NCI-H526 treated with DMSO at 0.1 percent for 48 hours (cell line): ENCODE measurements around the gene USP8.

ENCODE experiments used
- DNase-seq: peaks from one replicate; lab custom pipeline; 2025; lab: John Stamatoyannopoulos, UW

Gene USP8

DNA sequence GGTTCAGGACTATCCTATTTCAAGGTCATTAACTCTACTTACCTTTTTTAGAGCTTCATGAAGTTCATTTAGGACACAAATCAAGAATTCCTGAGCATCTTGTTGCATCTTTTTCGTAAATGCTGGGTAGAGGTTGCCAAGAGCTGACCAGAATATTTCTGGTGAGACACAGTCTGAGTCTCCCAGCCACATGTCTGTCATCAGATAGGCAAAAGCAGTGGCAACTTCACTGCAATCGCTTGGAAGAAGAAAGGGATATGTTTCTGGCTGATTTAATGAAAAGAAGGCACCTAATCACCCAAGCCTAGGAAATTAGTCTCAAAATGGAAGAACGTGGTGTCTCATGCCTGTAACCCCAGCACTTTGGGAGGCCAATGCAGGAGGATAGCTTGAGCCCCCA is 119.4 kb downstream of the USP8 start:
- no peak for DNase-seq

DNA sequence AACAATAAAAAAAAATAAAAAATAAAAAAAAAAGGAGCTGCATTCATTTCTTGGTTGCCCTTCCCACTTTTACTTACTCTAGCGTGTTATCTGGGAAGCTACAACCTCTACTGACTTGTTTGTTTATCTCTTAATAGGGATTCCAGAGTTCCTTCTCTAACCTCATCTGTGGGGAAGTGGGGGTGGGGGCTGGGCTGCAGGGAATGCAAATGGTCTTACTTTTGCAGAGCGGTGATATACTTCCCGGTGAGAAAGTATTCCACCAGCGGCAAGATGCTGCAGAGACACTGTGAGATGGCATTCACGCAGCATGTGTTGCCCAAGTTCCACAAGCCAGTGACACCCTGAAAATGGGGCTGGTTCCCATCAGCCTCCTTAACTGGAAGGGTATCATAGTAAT is 120.2 kb downstream of the USP8 start:
- DNase-seq, result no peak

DNA sequence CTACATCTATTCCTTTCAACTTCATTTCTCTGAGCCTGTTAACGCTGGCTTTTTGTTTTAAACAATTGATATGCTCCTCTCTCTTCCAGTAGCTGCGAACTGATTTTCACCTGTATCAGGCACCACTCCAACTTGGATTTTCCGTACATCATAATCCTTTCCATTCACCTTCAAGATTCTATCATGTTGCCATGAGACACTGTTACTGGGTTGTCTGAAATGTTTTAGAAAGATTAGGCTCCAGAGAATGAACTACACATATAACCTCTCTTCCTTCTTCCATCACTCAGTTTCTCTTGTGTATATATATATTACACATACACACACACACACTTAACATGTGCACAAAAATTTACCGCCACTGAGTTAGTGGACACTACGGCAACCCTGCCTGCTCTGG is 122.4 kb downstream of the USP8 start, which contains the start of gene USP50:
Gene USP50, minus strand, starts transcription at position 101 of the 400 bp plus-strand sequence. CDS start 141 bp downstream, outside the sequence.
- DNase-seq, result no peak

DNA sequence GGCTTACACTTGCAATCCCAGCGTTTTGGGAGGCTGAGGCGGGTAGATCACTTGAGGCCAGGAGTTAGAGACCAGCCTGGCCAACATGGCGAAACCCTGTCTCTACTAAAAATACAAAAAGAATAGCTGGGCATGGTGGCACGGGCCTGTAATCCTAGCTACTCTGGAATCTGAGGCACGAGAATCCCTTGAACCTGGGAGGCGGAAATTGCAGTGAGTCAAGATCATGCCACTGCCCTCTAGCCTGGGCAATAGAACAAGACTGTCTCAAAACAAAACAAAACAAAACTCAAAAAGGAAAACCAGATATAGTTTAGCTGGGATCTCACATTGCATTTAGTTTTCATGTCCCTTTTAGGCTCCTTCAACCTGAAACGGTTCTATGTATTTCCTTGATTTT is 125.1 kb downstream of the USP8 start:
- no peak for DNase-seq

DNA sequence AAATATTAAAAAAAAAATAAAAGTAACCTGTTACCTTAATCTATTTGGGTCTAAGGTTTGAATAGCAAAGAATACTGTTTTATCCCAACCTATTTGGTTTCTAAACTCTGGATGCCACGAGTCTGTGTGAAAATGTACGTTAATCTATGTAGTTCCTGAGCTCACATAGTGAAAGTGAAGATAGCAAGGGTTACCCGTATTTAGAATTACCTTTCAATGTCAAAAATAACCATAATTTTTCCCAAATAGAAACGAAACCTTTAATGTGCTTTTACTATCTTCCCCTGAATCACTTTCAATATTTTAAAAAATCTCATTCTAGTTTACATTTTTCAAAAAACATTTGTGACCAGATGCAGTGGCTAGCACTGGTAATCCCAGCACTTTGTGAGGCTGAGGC is 128.0 kb downstream of the USP8 start:
- no peak for DNase-seq

DNA sequence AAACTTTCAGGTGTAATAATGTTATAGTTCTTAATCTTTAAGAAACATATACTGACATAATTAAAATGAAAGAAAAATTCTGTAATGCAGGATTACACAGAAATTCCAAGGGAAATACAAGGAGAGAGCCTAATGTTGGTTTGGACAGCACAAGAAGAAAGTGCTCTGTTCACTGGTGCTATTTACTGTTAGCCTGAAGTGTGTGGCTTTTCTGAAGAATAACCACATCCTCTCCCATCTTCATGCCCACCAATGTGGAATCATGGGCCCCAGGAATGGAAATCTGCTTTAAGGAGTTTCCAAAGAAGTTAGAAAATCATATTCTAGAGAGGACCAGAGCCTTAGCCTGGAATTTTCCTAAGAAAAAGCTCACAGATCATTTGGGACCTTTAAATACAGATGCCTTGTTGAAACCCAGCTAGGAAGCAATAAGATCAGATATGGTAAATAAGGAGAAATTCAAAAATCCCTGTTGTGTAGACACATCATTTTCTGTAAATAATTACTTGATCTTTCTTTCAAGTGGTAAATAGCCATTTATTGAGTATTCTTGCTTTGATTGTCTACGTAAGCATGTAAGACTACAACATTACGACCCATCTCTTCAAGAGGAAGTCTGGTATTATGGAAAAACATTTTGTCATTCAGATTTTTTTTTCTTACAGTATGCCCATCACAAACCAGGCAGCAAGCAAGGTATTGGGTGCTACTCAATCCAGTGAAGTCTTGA is 132.6 kb downstream of the USP8 start:
- no peak for DNase-seq

DNA sequence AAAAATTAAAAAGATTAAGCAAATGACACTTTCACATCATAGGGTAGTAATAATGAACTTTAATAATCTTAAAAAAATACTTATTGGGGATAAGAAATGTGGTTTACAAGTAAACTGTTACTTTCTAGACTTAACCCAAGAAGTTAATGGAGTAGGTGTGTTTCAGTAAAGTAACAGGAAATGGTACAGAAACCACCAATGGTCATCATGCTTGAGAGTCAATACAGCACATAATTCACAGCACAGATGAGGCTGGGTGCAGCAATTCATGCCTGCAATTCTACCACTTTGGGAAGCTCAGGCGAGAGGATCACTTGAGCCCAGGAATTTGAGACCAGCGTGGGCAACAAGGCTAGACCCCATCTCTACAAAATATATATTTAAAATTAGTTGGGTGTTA is 133.8 kb downstream of the USP8 start:
- DNase-seq, result no peak

DNA sequence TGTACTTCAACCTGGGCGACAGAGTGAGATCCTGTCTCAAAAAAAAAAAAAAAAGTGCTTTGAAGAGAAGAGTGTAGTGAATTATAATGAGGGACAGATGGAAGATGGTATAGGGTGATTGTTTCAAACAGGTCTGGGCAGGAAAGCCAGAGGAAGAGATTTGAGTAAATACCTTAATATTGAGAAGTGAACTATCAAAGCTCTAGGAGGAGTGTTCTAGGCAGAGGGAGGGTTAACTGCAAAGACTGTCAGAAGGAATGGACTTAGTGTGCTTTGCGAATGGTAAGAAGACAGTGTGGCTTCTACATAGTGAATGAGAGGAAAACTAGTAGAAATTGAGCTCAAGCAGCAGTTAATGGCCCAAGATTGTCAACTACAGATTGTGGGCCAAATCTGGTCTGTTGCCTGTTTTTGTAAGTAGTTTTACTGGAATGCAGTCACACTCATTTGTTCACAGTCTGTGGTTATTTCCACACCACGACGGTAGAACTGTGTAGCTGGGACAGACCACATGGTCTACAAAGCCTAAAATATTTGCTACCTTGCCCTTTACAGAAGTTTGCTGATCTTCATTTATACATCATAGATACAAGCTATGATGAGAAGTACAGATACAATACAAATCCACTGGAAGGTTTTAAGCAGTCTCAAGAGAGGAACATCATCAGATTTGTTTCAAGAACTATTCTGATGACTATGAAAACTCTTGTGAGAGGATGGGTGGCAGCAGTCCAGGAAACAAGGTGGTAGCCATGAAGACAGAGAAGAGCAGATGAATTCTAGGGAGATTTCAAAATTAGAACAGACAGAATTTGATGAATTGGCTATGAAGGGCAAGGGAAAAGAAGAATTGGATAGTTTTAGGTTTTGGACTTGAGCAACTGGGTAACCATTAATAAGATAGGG is 138.8 kb downstream of the USP8 start:
- no peak for DNase-seq

DNA sequence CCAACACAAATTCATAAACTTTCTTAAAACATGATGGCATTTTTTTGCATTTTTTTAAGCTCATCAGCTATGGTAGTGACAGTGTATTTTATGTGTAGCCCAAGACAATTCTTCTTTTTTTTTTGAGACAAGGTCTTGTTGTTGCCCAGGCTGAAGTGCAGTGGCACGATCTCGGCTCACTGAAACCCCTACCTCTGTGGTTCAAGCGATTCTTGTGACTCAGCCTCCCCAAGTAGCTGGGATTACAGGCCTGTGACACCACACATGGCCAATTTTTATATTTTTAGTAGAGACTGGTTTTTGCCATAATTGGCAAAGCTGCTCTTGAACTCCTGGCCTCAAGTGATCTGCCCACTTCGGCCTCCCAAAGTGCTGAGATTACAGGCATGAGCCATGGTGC is 139.6 kb downstream of the USP8 start:
- no peak for DNase-seq
